Measurements from ENCODE around the gene SOX6. TPM values are rescaled to one million over a fixed set of nuclear protein-coding genes. Genes with fewer than 3 reads are reported as not detected.

The SOX6 gene
- total and polyA plus RNA-seq, 2 of the 13 experiments (the other 11 are each of a cell fraction or from before 2014, with no cell fraction given) = 2.6 to 11.2 TPM

- H3K4me3 ChIP-seq (replicated peaks in 1 of 3; ENCODE audit: insufficient read depth in 1 of 3, low read depth in 2 of 3, low read length in 3 of 3) = no peak overlapping the region
- in situ Hi-C loops (cut with HindIII; ENCODE audit: extremely low pct_ligation_motif_present, low pct_unique_long_range_greater_than_20kb) = no loop called here
- ChIA-PET POLR2A (no interaction called here), CTCF (ENCODE audit: low intra/inter-chr PET ratio, low total read pairs) (no interaction called here)
- H3K9me3 ChIP-seq (ENCODE audit: low read length) = no peaks in the 10 kb centered on the region
- no peak overlapping the region for H3K27ac ChIP-seq (ENCODE audit: extremely low read length, insufficient read depth, low read length)
- H3K79me2 ChIP-seq (ENCODE audit: insufficient read depth, low read length) = no peaks in the 10 kb centered on the region
- intact Hi-C loops (cut with micrococcal nuclease; ENCODE audit: unreplicated experiment) = no loop called here
- no peaks in the 10 kb centered on the region for H4K20me1 ChIP-seq (ENCODE audit: insufficient read depth, low read length)
- H3K27me3 ChIP-seq (ENCODE audit: control insufficient read depth in 1 of 2, insufficient read depth in 2 of 2, low read length in 2 of 2) = no peaks in the 10 kb centered on the region
- no peaks in the 10 kb centered on the region; a peak in 1 of 5 replicates for H3K36me3 ChIP-seq (replicated peaks in 1 of 2; ENCODE audit: control insufficient read depth in 1 of 2, insufficient read depth in 2 of 2, low read length in 2 of 2)
- no peak overlapping the region for H2AFZ ChIP-seq (ENCODE audit: low read length)
- no peak for DNase-seq (ENCODE audit: low spot score)
- WGBS (ENCODE audit: low lambda C conversion rate) = 16% methylated on average over 2 of the region's 2 CpGs
- BruUV-seq (replicated peaks) = no TSS peak
- FAIRE-seq = no peak
- H3K4me1 ChIP-seq (ENCODE audit: insufficient read depth, low read length) = peaks cover 10% of the 10 kb centered on the region
- H3K4me2 ChIP-seq (ENCODE audit: low read depth, low read length) = no peak overlapping the region
- no peak for ATAC-seq
- no peak overlapping the region for H3K9ac ChIP-seq (ENCODE audit: insufficient read depth, low read depth, low read length)
- TF ChIP-seq JUN (CRISPR knock-in tag; IDR thresholded peaks at IDR 0.05) (no peak), ZNF256 (CRISPR knock-in tag; conservative IDR thresholded peaks at IDR 0.05) (no peak), KDM6A (CRISPR knock-in tag; IDR thresholded peaks at IDR 0.05; ENCODE audit: low read depth) (no peak), ASH2L (IDR thresholded peaks at IDR 0.05; ENCODE audit: insufficient read length, low read depth, low read length) (no peak), ZNF414 (CRISPR knock-in tag; IDR thresholded peaks at IDR 0.05) (no peak), PAX8 (CRISPR knock-in tag; IDR thresholded peaks at IDR 0.05; ENCODE audit: borderline replicate concordance) (no peak), THYN1 (CRISPR knock-in tag; IDR thresholded peaks at IDR 0.05; ENCODE audit: borderline replicate concordance, low read depth) (no peak), ZNF142 (CRISPR knock-in tag; IDR thresholded peaks at IDR 0.05) (no peak), ZNF644 (CRISPR knock-in tag; IDR thresholded peaks at IDR 0.05; ENCODE audit: low read depth) (no peak), BCLAF1 (IDR thresholded peaks at IDR 0.05) (no peak), ZNF619 (CRISPR knock-in tag; IDR thresholded peaks at IDR 0.05) (no peak), FOXO4 (CRISPR knock-in tag; conservative IDR thresholded peaks at IDR 0.05) (no peak), GTF3A (CRISPR knock-in tag; conservative IDR thresholded peaks at IDR 0.05) (no peak), SRY (CRISPR knock-in tag; IDR thresholded peaks at IDR 0.05) (no peak), ZFX (CRISPR knock-in tag; IDR thresholded peaks at IDR 0.05; ENCODE audit: low read depth) (no peak)
Measured at GRCh38 chr11:16099343-16099900, 256.9 kb downstream of the SOX6 start.
